ENCODE data around the gene DACT2.

Gene DACT2

DNA sequence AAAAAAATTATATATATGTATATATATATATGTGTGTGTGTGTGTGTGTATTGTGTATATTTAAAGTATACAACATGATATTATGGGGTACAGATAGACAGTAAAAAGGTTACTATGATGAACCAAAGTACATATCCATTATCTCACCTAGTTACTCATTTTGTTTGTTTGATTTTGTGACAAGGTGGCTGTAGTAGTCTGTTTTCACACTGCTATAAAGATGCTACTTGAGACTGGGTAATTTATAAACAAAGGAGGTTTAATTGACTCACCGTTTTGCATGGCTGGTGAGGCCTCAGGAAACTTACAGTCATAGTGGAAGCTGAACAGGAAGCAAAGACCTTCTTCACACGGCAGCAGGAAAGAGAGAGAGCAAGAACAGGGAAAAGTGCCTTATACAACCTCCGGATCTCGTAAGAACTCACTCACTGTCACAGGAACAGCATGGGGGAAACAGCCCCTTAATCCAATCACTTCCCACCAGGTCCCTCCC is 30.2 kb upstream of the DACT2 start:
- no peak for DNase-seq

DNA sequence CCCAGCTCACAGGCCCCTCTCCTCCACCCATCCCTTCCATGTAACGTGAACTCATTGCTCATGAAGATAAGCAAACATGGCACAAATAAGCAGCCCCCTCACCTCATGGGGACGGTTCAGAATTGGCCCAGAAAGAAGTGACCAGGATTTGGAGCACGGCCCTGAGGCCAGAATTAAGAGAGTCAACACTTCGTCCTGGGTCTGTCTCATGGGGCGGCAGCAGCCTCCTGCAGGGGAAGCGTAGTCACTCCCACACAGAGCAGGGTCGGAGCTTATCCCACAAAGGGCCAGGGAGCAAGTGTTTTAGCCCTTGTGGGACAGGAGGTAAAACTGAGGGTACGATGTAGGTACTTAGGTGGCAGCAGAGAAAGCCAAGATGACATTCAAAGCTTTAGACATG is 28.6 kb upstream of the DACT2 start:
- no peak for DNase-seq

DNA sequence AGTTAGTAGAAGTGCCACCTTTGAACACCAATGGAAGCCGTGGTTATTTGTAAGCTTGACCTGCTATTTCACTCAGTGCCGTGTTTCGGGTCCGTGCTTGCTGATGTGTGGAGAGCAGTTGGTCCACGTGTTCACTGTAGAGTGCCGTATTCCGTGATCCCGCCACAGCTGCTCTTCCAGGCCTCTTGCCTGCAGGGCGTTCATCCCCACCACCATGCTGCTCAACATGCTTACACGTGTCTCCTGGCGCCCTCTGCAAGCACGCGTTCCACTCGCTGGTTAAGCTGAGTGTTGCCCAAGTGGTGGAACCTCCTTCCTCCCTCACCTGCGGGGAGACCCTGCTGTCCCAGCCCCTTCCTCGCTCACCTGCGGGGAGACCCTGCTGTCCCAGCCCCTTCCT is 28.0 kb upstream of the DACT2 start:
- no peak for DNase-seq

DNA sequence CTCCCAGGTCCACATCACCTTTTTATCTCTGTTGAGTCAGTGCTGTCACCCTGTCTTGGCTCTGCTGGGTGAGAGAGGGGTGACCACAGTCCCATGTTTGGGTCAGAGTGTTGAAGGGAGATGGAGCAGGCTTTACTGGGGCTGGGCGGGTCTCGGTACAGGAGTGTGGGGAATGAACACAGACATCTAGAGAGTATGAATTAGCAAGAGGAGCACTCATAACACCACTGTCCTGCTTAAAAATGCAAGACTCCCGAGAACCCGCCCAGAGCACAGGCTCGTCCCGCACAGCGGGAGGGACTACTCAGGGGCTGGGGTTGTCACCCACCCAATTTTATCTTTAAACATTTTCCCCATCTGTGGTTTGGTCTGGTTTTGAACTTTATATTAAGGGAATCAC is 27.5 kb upstream of the DACT2 start:
- DNase-seq, result no peak

DNA sequence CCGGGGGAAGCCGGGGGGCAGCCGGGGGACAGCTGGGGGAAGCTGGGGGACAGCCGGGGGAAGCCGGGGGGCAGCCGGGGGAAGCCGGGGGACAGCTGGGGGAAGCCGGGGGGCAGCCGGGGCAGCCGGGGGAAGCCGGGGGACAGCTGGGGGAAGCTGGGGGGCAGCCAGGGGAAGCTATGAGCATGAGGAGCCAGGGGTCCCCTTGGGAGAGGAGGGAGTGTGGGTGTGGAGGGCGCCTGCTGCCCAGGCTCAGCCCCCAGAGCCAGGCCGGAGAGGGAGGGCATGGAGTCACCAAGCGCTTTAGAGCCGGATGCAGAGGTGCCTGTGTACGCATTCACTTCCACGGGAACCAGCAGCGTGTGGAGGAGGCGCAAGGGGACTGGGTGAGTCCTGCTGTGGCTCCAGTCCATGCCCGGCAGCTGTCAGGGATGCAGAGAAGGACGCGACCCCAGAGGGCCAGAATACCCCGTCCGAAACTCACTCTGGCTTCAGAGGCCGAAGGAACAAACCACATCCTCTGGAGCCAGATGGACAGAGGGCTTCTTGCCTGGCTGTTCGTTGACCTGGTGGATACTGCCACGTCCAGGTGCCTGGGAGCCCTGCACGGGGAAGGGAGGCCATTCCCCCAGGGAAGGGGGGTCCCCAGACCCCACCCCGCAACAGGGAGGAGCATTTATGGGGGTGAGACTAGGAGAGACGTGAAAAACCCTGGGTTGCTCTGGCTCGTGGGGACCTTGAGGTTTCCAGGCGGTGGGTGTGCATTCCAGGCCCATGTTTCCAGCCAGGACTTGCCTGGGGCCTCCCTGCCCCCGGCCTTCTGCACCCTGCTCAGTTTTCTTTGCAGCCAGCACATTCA is 26.5 kb upstream of the DACT2 start:
- no peak for DNase-seq

DNA sequence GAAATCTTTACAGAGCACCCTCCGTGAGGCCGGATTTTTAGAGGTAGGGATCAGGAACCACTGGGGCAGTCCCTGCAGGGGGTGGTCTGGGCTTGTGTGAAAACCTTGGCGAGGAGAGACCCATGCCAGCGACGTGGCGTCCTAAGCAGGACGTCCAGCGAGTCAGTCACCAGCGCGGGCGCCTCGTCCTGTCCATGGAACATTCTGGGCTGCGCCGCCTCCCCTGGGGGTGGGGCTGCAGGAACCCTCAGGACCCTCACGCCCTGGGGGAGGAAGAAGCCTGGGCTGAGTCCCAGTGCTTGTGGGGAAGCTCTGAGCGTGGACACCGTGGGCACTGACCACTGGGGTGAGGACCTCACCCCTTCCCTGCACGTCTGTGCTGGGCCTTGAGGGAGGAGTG is 25.7 kb upstream of the DACT2 start:
- no peak for DNase-seq

DNA sequence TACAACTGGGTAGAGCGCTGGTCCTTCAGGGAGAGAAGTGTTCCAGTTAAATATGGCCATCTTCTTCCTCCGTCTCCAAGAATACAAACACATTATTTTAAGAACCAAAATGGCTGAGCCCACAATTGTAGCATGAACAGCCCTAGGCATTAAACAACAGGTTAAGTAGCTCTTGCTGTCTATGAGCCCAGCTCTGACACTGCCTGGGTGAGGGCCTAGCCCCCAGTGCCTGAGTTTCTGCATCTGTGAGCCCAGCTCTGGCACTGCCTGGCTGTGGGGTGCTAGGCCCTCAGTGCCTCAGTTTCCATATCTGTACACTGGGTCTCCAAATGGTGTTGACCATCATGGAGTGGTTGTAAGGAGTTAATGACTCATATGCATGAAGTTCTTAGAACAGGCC is 24.8 kb upstream of the DACT2 start:
- no peak for DNase-seq

DNA sequence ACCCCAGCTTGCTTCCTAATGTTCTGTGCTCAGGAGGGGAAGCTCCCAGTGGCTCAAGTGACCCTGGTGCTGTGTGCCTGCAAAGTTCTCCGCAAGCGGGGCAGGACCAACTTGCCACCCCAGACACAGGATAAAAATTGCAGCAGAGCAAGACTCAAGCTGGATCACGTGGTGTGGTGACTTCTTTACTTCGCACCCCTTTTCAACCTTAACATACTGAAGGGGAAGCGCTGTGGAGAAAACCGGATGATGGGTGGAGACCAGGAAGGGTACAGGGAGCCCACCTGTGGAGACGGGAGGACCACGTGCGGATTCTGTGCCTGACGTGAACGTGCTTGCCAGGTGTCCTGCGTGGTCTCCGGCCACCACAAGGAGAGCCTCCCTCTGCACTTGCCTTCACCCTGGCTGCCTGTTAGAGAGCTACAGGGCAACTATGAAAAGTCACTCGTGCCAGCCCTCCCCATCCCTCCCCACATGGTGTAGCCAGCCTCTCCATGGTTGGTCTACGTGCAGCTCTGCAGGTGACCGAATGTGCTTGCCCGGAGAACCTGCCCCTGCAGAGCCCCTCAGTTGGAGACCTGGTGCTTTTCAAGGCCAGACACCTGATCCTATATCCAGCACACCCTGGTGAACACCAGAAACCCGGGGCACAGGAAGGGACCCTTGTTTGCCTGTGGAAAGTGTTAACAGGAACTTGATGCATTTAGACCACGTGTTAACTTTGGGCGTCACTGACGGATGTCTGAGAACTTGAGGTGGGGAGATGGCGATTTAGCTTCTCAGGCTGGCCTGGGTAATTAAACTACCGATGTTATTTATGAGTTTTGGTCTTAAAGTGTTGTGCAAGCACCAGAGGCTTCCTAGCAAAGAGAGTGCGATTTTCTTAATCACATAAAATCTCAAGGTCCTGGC is 23.9 kb upstream of the DACT2 start:
- DNase-seq, result no peak

DNA sequence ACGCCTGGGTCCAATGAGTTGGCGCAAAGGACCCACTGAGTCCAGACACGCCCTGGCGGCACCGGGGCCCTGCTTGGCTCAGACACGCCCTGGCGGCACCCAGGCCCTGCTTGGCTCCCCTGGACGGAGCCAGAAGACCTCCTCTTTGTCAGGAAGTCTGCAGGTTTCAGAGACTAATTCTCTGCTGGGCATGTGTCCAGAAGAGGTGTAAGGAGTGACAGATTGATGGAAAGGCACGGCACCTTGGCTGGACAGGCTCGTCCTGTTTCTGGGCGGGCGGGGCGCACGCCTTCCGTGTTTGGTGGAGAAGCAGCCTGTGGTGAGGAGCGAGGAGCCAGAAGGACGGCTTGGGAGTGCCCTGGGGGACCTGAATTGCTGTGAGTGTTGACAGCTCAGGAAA is 23.1 kb upstream of the DACT2 start:
- no peak for DNase-seq

DNA sequence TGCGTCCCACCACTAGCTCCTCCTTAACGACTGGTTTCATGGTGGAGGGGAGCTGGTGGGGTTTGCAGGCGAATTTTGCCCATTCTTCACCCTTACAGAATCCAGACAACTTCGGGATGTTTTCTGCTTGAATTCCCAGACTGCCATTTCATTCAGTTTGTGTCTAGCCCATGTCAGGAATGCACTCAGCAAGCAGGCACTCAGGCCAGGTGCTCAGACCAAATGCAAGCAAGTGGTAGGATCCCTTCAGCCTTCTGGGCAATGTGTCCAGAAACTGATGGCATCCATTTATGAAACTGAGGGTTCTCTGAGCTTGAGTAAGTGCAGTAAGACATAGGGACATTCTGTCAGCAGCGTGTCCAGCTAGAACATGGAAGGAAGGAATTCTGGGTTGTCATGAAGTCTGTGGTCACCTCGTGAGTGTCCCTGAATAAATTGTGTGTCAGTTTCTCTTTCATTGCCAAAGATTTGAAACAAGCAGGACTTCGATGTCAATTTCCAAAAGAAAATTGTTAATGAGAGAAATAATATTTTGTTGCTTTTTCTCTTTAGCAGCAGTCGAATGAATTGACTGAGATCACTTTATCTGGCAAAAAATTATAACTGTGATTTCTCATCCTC is 21.8 kb upstream of the DACT2 start:
- no peak for DNase-seq

DNA sequence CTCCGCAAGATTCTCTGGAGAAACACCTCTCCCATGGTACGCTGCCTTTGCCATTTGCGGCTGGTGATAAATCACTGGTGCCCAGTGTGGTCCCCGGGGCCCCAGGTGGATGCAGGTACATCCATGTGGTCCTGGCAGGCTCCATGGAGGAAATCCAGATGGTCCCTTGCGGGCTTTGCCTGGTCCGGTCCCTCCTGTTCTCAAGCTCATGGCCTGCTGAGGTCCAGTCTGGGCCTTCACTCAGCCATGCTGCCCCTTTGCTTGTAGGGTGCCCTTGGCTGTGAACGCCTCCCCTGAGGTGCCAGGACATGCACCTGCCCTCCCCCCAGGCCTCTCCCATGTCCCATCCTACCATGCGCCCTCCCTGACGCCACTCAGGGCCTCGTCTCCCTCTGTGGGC is 21.2 kb upstream of the DACT2 start:
- DNase-seq, result no peak

DNA sequence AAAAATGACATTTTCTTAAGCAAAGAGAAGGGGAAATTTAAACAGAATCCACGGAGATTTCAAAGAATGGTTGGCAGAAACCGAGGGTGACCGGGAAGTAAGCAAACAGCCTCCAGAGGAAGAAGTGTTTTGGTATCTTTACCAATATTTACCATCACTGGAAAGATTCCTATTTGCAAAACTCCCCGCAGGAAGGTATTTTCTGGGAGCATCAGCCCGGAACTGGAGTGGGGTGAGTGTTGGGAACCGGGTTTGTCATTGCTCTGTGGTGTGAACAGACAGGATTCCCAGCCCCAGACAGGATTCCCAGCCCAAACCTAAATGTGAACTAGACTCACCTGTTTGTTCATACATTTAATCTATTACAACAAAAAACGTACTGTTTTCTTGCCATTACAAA is 19.2 kb upstream of the DACT2 start:
- DNase-seq, result no peak

DNA sequence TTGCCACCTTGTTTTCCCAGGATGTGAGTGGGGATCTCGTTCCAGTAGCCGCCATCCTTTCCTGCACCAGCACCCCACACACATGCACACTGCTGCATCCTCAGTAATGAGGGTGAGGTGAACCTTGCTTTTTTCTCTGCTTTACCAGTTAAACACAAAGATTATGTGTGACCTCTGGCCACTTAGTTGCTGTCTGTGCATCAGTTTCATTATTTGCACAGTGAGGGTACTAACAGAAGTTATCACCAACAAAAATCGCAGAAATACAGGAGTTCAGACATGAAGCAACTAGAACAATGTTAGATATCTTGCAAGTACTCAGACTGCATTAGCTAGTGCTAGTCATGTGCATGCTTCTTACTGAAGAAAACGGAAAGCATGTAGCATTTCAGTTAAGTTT is 17.4 kb upstream of the DACT2 start:
- DNase-seq, result no peak

DNA sequence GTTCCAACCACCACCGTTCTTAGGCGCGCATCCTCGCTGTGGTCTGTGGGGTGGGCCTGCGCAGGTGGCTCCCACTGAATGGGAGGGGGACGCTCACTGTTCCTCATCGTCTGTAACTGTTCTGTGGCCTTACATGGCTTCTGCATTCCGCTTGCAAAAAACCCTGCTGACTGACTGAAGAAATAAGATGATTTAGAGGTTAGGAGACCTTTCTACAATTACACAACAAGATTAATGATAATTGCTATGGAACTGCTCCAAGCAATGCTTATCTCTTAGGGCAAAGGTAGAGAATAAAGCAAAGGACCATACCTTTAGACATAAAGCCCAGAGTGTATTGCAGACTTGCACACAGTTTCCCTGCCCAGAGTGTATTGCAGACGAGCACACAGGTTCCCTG is 14.4 kb upstream of the DACT2 start:
- DNase-seq, result no peak

DNA sequence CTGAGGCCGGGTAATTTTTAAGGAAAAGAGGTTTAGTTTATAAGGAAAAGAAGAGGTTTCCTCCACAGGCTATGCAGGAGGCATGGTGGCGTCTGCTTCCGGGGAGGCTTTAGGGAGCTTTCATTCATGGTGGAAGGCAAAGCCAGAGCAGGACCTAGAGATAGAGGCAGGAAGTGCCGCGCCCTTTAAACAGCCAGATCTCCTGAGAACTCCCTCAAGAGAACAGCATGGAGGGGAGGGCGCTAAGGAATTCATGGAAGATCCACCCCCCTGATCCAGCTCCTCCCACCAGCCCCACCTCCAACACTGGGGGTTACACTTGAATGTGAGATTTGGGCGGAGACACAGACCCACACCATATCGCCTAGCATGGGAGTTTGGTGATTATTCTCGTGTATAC is 13.9 kb upstream of the DACT2 start:
- DNase-seq, result no peak

DNA sequence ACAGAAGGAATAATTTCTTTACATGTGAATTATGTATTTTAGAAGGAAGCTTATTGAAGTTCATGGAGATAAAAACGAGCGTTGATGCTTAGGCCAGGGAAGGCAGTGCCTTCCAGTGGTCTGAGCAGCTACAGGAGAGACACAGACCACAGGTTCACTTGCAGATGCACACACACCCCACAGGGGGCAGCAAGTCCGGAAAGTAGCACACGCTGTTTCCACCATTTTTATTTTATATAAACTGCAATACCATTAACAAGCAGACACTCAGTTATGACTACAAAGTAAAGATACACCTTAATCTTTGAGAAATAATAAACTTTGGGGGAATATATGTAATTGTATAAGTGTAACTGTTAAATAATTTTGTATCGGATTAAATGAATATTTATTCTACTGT is 13.5 kb upstream of the DACT2 start:
- DNase-seq, result no peak

DNA sequence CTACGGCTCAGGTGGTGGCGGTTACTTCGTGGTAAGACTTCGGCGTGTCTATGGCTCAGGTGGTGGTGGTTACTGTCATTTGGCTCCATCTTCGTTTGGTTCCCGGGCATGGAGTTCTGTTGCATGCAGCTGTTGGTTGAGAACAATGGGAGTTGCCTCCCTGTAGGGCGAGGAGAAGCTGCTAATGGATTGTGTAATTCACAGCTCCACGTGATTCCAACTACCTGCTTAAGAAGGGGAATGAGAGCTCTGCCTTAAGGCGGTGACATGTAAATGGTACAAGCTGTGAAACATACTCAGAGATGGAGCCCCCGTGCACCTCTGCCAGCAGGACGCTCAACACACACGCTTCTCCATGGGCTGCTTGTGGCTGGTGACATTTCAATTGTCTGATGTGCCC is 12.4 kb upstream of the DACT2 start:
- no peak for DNase-seq

DNA sequence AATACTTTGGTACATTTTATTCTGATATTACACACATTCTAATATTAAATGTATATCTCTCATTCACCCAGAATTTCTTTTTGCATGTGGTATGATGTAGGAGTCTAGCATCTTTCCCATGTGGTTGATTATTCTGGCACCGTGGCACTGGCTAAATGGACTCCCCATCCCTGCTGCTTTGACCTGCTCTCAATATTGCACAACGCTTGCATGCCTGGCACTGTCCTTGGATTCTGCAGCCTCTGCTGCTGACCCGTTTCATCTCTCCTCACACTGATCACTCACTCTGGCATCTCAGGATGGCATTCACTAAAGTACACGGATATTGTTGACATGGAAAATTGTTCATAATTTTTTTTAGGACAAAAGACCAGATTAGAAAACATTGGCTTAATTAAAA is 11.5 kb upstream of the DACT2 start:
- DNase-seq, result no peak

DNA sequence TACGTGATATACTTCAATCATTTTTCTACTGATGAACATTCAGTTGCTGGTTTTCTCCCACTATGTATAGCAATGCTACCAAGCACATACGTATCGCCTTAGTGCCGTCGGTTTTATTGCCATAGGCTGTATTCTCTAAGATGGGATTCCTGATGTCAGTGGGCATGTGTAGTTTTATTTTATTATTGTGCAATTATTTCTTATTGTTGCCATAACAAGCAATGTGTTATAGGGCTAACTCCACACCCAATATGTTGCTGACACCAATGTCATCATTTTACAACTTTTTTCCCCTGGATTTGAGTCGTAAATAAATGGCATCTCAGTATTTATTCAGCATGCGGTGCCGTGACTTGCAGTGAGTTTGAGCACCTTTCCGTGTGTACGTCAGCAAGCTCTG is 10.8 kb upstream of the DACT2 start:
- no peak for DNase-seq

DNA sequence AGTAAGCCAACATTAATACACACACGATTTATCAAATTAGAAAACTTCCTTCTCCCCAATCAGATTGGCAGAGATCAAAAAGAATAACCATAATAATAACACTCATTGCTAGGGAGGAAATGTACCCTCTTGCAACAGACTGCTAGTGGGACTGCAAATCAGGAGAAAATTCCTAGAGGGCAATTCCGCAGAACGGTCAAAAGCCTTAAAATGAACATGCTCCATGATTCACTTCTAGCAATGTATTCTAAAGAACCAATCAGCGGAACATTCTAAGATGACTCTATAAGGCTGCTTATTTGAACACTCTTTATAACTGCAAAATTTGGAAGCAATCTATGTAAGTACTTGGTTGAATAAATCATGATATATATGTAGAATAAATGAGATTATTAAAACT is 8.5 kb upstream of the DACT2 start:
- DNase-seq, result no peak

DNA sequence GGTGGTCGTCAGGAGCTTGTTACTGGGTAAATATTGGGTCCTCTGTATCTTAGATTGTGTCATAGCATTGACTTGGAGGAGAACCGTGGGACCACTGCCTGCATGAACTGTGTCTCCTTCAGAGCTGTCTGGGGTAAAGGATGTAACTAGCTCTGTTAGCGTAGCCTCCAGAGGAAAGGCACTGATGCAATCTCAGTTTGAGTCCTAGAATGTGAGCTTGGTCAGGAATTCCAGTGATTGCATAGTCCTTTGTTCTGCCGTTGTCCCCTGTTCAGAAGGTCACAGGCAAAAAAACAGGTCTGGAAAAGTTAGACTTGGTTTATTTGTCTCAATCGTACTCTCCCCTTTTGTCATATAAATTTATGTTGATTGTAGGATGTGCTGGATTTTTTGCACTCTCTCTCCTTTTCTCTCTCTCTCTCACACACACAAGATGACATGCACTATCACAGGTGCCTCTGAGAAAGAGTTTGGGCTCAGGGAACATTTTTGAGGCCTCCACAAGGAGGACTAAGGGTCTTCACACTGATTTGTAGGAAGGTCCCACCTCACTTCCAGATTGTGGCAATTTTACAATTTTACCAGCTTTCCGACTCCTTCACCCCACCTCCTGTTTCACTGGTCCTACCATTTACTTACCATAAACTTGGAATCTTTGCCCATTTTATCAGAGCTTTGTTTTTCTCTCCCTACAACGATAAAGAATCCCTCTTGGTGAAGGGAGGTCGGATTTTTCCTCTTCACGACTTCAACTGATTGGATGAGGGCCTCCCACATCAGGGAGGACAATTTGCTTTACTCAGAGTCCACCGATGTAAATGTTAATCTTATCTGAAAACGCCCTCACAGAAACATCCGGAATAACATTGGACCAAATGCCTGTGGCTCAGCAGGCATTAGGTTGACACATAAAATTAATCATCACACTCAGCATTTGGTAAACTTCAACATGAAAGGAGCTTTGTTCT is 7.0 kb upstream of the DACT2 start:
- DNase-seq, result no peak

DNA sequence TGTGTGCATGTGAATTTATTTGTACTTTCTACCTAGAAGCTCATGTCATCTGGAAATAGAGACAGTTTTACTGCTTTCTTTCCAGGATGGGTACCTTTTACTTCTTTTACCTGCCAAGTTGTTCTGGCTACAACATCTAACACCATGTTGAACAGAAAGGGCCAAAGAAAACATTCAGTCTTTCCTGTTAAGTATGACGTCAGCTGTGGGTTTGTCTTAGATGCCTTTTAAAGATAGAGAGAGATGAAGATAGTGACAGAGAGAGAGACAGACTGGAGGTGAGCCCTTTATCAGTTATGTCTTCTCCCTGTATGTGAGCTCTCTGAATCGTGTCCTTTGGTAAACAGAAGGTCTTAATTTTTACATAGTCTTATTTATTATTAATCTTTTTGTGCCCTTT is 3.4 kb upstream of the DACT2 start:
- no peak for DNase-seq
